GM18520 (cell line): ENCODE results near the gene ATXN2L.
"Not testable (repeated sequence)": the region's sequence is repeated elsewhere in the genome, so short reads cannot be mapped to it uniquely, and the experiment has no call there.

Experiments
- ATAC-seq: cut with Tn5 transposase; IDR thresholded peaks from one replicate; pipeline ENCODE4 v1.9.1; 2021; ENCODE audit not compliant: unreplicated experiment

ATXN2L gene, protein sequence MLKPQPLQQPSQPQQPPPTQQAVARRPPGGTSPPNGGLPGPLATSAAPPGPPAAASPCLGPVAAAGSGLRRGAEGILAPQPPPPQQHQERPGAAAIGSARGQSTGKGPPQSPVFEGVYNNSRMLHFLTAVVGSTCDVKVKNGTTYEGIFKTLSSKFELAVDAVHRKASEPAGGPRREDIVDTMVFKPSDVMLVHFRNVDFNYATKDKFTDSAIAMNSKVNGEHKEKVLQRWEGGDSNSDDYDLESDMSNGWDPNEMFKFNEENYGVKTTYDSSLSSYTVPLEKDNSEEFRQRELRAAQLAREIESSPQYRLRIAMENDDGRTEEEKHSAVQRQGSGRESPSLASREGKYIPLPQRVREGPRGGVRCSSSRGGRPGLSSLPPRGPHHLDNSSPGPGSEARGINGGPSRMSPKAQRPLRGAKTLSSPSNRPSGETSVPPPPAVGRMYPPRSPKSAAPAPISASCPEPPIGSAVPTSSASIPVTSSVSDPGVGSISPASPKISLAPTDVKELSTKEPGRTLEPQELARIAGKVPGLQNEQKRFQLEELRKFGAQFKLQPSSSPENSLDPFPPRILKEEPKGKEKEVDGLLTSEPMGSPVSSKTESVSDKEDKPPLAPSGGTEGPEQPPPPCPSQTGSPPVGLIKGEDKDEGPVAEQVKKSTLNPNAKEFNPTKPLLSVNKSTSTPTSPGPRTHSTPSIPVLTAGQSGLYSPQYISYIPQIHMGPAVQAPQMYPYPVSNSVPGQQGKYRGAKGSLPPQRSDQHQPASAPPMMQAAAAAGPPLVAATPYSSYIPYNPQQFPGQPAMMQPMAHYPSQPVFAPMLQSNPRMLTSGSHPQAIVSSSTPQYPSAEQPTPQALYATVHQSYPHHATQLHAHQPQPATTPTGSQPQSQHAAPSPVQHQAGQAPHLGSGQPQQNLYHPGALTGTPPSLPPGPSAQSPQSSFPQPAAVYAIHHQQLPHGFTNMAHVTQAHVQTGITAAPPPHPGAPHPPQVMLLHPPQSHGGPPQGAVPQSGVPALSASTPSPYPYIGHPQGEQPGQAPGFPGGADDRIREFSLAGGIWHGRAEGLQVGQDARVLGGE

DNA sequence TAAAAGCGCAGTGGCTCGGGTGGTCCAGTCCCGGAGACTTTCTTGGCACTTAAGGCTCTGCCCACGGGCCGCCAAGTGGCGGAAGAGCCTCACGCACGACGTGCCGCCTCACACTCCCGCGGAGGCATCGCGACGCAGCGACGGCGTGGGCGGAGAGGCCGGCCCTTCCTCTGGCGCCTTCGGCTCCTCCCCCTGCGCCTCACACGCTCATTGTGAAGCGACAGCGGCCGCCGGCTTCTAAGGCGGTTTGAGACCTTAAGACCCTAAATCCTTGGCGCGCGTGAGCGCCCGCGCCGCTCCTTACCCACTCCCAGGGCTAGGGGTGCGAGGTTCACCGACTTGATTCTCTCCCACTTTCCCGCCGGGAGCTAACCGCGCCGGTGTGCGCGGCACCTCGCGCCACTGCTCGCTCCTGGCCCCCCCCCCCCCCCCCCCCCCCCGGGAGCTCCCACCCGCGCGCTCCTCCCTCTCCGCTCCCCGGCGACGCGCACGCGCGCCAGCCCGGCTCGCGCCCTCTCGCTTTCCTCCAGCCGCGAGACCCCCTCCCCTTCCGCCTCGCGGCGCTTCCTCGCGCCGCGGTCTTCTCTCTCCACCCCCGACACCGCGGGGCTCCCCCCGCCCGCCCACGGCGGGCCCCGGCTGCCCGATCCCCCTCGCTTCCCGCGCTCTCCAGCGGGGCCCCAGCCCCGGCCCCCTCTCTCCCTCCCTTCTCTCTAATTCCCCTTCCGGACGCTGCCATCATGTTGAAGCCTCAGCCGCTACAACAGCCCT, at the start of gene ATXN2L:
ATXN2L (plus strand) TSS at position 480 of the 771 bp plus-strand sequence; CDS start at position 741, 261 bp downstream.
- peak; percentile 39 for ATAC-seq

DNA sequence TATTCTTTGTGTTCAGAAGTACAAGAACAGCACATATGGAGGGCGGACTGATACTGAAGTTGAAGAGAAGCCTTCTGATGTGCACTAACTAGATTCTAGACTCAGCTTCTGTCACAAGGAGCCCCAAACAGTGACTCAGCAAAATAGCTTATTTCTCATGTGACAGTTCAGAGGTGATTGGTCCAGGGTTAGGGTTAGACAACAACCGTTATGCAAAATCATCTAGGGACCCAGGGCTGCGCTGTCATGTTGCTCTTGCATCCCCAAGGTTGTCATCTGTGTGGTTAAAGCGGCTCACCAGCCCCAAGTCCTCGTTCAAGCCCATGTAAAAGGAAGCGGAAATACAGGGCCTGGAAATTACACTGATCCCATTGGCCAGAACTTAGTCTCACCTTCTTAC, 41.1 kb upstream of the ATXN2L start:
- ATAC-seq = not testable (repeated sequence)

DNA sequence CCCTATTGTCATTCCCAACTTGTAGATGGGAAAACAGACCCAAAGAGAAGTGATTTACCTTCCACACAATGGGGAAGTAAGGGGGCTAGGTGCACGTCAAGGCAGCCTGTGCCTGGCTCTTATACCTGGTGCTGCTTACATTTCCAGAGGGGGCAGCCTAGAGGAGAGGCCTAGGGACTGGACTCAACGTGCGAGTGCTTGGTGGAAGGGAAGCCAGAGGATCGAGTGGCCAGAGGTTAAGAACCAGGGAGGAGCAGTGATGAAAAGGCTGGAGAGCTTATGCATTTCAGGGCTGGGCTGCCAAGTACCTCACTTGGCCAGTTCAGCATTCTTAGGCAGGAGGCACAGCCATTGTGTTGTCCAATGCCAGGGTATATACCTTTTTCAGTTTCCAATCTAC, 40.4 kb upstream of the ATXN2L start:
- ATAC-seq = not testable (repeated sequence)

DNA sequence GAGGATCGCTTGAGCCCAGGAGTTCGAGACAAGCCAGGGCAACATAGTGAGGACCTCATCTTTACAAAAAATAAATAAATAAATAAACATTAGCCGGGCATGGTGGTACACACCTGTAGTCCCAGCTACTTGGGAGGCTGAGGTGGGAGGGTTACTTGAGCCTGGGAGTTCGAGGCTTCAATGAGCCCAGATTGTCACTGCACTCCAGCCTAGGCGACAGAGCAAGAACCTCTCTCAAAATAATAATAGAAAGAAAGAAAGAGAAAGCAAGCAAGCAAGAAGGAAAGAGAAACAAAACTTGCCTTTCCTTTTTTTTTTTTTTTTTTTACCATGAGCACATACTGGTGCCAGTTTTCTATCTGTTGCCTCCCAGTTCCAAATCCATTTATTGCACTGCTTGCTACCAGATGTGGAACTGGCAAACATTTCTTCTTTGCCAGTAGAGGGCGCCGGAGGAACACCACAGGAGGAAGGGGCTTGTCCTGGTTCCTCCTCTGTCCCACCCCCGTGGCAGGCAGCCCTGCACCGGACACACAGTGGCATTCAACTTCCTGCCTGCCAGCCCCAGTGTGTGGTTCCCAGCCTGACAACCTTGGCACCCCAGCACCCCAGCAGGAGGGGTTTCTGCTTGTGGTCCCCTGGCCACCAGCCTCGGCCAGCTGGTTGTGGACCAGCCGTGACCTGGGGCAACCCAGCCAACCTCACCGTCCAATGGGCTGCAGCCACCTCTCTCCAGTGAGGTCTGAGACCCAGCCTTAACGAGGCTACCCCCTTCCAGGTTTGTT, 20.4 kb upstream of the ATXN2L start:
- peak; percentile 60 for ATAC-seq

DNA sequence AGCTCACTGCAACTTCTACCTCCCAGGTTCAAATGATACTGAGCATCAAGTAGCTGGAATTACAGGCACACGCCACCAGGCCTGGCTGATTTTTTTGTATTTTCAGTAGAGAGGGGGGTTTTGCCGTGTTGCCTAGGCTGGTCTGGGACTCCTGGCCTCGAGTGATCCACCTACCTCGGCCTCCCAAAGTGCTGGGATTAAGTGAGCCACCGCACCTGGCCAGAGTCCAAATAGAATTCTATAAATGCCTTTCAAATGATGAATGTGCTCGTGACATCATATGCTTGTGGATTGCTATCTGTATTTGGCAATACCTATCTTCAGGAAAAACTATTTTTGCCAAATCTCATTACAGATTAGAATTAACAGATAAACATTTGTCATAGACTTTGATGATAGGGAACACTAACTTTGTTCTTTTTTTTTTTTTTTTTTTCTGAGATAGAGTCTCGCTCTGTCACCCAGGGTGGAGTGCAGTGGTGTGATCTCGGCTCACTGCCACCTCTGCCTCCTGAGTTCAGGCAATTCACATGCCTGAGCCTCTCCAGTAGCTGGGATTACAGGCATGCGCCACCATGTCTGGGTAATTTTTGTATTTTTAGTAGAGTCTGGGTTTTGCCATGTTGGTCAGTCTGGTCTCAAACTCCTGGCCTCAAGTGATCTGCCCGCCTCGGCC, 15.2 kb upstream of the ATXN2L start:
- ATAC-seq = not testable (repeated sequence)

DNA sequence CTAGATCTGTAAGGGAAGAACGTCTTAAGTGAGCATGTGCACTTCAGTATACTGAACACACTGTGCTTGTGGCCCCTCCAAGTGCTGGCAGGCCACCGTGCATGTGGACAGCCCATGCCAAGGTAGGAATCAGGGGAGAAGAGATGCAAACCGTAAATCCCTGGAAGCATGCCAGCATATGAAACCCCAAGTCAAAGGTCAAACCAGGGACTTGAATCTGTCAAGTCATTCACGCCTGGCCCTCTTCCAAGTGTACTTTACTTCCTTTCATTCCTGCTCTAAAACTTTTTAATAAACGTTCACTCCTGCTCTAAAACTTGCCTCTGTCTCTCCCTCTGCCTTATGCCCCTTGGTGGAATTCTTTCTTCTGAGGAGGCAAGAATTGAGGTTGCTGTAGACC, 2.8 kb upstream of the ATXN2L start:
- ATAC-seq = no peak

DNA sequence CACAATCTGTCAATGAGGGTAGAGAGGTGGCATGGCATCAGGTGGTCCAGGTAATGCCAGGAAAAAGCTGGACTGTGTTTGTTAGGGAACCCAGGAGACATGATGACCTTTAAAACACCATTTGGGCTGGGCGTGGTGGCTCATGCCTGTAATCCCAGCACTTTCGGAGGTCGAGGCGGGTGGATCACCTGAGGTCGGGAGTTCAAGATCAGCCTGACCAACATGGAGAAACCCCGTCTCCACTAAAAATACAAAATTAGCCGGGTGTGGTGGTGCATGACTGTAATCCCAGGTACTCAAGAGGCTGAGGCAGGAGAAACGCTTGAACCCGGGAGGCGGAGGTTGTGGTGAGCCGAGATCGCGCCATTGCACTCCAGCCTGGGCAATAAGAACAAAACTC, 2.3 kb upstream of the ATXN2L start:
- not testable (repeated sequence) for ATAC-seq

DNA sequence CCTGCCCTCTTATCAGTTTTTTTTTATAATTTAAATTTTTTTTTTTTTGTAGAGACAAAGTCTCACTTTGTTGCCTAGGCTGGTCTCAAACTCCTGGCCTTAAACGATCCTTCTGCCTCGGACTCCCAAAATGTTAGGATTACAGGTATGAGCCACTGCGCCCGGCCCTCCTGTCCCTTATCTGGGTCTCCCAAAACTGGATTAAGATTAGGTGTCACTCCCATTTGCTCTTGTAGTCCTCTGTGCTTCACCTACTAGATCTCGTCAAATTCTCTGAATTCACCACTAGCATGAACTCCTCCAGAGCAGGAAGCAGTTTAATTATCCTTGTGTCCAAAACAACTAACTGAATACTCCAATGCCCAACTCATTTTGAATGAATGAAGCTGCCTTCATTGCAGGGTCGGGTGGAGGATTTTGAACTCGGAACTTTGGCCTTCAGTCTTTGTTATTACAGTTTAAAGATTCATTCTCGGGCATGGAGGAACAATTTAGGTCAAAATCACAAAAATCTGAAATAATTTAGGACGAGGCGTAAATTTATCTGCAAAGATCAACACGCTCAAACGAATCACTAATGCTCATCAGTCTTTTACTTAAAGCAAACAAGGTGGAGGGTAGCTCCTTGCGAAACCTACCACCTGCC, 802 bp upstream of the ATXN2L start:
- ATAC-seq = no peak

DNA sequence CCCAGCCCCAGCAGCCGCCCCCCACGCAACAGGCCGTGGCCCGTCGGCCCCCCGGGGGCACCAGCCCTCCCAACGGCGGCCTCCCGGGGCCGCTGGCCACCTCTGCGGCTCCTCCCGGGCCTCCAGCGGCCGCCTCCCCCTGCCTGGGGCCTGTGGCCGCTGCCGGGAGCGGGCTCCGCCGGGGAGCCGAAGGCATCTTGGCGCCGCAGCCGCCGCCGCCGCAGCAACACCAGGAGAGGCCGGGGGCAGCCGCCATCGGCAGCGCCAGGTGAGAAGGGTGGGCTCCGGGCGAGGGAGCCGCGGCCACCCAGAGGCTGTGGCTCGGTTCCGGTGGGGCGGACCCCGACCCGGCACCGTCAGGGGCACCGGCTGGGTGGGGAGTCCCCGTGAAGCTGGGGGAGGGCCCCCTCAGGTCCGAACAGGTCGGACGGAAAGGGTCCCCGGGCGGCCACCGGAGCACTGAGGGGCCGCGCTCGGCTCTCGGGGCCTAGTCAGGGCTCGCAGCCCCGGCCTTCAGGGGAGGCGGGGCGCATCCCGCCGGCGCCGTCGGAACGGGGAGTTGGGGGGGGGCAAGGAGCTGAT, 583 bp downstream of the ATXN2L start:
- peak; percentile 13 for ATAC-seq

DNA sequence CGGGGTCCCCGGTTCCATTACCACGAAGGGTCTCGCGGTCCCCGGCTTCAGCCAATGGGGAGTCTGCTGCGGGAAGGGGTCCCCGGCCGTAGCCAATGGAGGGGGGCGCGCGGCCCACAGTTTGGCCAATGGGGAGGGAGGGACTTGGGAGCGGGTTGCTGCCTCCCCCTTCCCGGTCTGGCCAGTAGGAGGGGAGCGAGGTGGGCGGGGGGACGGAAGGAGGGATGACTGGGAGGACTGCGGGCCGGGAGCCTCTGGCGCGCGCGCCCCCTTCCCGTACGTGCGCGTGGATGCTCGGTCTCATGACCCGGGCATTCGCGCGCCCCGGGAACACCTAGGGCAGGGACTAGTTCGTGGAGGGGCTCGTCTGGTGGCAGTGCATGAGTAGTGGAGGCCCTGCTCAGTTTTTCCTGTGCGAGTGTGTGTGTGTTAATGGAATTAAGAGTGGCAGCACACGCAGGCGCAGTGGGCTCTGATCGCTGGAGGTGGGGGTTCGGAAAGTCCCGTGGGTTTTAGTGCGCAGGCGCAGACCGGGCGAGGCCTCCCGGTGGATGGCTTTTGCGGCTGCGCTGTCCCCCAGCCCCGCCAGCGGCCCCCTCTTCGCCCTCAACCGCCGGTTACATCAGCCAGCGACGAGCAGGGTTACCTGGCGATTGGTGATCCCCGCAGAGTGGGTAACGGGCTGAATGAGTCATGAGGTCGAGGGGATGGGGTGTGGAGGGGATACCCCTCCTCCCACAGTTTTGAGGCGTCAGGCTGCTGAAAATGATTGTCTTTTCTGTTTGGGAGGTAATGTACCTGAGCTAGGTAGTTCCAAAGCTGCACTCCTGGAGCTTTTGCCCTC, 1.3 kb downstream of the ATXN2L start:
- ATAC-seq = peak; percentile 37

DNA sequence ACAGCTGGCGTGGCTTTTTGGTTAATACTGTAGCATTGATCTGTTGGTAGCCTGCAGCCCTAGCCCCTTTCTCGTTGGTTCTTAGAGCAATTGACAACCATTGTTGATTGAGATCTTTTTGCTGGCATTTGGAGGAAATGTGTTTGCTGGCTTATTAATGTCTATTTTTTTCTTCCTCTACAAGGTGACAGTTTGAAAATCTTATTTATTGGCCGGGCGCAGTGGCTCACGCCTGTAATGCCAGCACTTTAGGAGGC, 1.8 kb downstream of the ATXN2L start:
- ATAC-seq = no peak

DNA sequence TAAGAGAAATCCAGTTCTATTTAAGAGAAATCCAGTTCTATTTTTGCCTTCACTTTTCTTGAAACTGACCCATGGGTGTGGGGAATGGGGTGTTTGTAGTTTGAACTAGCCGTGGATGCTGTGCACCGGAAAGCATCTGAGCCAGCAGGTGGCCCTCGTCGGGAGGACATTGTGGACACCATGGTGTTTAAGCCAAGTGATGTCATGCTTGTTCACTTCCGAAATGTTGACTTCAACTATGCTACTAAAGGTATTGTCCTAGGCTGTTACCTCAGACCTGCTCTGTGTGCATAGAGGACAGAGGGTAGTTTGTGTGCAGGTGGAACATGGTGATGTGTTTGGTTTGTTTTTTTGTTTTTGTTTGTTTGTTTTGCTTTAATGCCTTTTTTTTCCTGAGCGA, 3.3 kb downstream of the ATXN2L start:
- ATAC-seq = no peak

DNA sequence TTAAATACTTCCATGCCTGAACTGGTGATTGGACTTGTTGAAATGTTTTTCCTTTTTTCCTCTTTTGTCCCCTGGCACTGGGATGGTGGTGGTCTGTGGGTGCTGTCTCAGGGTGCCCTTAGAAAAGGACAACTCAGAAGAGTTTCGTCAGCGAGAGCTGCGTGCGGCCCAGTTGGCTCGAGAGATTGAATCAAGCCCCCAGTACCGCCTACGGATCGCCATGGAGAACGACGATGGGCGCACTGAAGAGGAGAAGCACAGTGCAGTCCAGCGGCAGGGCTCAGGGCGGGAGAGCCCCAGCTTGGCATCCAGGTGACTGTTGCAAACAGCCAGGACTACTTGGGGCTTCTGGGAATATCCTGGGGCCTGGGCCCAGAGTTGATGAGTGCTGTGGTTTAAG, 6.9 kb downstream of the ATXN2L start:
- no peak for ATAC-seq

DNA sequence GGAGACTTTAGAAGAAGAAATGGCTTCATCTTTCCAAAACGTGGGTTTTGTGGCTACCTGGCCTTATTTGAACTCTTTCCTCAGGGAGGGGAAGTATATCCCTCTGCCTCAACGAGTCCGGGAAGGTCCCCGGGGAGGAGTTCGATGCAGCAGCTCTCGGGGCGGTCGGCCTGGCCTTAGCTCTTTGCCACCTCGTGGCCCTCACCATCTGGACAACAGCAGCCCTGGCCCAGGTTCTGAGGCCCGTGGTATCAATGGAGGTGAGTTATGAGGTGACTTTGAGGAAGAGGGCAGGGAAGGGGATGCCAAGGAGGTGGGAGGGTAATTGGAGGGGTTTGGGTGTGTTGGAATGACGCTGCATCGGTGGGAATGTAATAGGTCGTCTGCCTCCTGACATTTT, 7.7 kb downstream of the ATXN2L start:
- no peak for ATAC-seq

DNA sequence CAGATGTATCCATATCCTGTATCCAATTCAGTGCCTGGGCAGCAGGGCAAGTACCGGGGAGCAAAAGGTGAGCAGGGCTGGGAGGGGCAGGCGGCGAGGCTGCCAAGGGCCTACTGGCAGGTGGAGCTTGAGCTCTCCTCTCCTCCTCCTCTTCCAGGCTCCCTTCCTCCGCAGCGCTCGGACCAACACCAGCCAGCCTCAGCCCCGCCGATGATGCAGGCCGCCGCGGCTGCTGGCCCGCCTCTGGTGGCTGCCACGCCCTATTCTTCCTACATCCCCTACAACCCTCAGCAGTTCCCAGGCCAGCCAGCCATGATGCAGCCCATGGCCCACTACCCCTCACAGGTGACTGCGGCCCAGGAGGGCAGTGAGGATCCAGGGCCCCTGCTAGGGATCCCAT, 11.6 kb downstream of the ATXN2L start:
- ATAC-seq = no peak

DNA sequence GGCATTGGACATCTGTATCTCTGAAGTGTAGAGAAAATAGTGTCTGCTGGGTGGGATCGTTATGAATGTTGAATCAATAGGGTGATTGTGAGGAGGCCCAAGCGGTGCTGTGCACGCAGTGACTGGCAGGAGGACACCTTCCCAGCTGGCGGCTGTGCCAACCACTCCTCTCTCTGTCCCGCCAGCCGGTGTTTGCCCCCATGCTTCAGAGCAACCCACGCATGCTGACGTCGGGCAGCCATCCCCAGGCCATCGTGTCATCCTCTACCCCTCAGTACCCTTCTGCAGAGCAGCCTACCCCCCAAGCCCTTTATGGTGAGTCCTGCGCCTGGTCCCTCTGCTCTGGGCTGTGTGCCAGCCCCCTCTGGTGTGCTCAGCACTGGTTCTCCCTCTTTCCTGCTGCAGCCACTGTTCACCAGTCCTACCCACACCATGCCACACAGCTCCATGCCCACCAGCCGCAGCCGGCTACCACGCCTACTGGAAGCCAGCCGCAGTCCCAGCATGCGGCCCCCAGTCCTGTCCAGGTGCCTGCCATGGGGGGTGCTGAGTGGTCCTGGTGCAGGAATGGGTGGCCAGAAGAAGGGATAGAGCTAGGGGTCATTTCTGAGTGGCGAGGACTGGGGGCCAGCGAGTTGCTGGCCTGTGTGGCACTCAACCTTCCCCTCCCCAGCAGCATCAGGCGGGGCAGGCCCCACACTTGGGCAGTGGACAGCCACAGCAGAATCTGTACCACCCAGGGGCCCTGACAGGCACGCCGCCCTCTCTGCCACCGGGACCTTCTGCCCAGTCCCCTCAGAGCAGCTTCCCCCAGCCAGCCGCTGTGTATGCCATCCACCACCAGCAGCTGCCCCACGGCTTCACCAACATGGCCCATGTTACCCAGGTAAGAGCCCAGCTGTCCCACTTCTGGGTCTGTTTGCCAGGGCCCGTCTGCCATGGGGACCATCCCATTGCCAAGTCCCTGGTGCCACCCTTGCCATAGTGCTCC, 12.4 kb downstream of the ATXN2L start:
- no peak for ATAC-seq
